Immature natural killer cell (primary cell): Measurements from ENCODE around the gene ZNF556. TPM values are rescaled to one million over a fixed set of nuclear protein-coding genes. Genes with fewer than 3 reads are reported as not detected.

Experiments
- DNase-seq, 3 donors: peaks; one replicate each; pipeline ENCODE4 v3.0.0; 2022; ENCODE audit warnings: mixed read lengths in 1 of 3
- H3K27ac Mint-ChIP-seq, 6 donors: one replicate each; pipeline ENCODE4 v1.8.0; 2020; ENCODE audit warnings: mixed read lengths in 6 of 6, mild to moderate bottlenecking in 5 of 6, inconsistent platforms in 4 of 6, moderate library complexity in 3 of 6
- H3K27me3 Mint-ChIP-seq, 3 donors: one replicate each; pipeline ENCODE4 v1.8.0; 2020 to 2021; ENCODE audit warnings: low read depth in 3 of 3, mild to moderate bottlenecking in 3 of 3, mixed read lengths in 3 of 3, moderate library complexity in 3 of 3, inconsistent platforms in 1 of 3
- H3K36me3 Mint-ChIP-seq, 3 donors: one replicate each; pipeline ENCODE4 v1.8.0; 2020; ENCODE audit warnings: mixed read lengths in 3 of 3, inconsistent platforms in 2 of 3, mild to moderate bottlenecking in 2 of 3
- H3K4me1 Mint-ChIP-seq, 2 donors: one replicate each; pipeline ENCODE4 v1.8.0; 2020; ENCODE audit warnings: inconsistent platforms in 2 of 2, mild to moderate bottlenecking in 2 of 2, mixed read lengths in 2 of 2, moderate library complexity in 1 of 2
- H3K4me3 Mint-ChIP-seq, 5 donors: one replicate each; pipeline ENCODE4 v1.8.0; 2020; ENCODE audit warnings: mild to moderate bottlenecking in 5 of 5, mixed read lengths in 5 of 5, inconsistent platforms in 3 of 5, moderate library complexity in 3 of 5
- H3K9me3 Mint-ChIP-seq, 6 donors: one replicate each; pipeline ENCODE4 v1.8.0; 2020; ENCODE audit warnings: mild to moderate bottlenecking in 6 of 6, mixed read lengths in 6 of 6, inconsistent platforms in 4 of 6, moderate library complexity in 3 of 6
- polyA plus RNA-seq, 3 donors: library from polyadenylated mRNA; unstranded; fragments of 300-500 nt; fragmentation: Illumina TruSeq; gene quantifications; one replicate each; pipeline ENCODE4 v1.2.3, GENCODE V29; 2021

The ZNF556 gene
- polyA plus RNA-seq, 3 donors from 2014 or later = not detected

- Mint-ChIP-seq H3K4me1 (peaks cover 19 to 22% of the 10 kb centered on the region in 2 donors), H3K9me3 (peaks cover 0 to 4% (median 2%) of the 10 kb centered on the region in 6 donors), H3K4me3 (peak overlapping the region; percentile 75 to 84 (median 78)), H3K27me3 (peaks cover 4 to 9% (median 9%) of the 10 kb centered on the region in 3 donors), H3K27ac (peak overlapping the region in 2 of 6 donors; percentile 19 to 61), H3K36me3 (peaks cover 0 to 7% (median 6%) of the 10 kb centered on the region in 3 donors)
- DNase-seq = no peak
These were observed 25.1 kb upstream of the ZNF556 start for GRCh38 chr19:2841855-2842574.

GRCh38 chr19:2845107-2845506 is 22.0 kb upstream of the ZNF556 start:
- H3K36me3 Mint-ChIP-seq = peaks cover 4 to 12% (median 12%) of the 10 kb centered on the region in 3 donors
- H3K4me1 Mint-ChIP-seq = peaks cover 25 to 26% of the 10 kb centered on the region in 2 donors
- no peak overlapping the region for H3K4me3 Mint-ChIP-seq
- H3K27ac Mint-ChIP-seq = no peak overlapping the region
- DNase-seq = no peak
- peaks cover 0 to 3% (median 1%) of the 10 kb centered on the region in 6 donors for H3K9me3 Mint-ChIP-seq
- H3K27me3 Mint-ChIP-seq = peaks cover 4 to 9% (median 9%) of the 10 kb centered on the region in 3 donors

- peaks cover 16 to 24% (median 23%) of the 10 kb centered on the region in 3 donors for H3K36me3 Mint-ChIP-seq
- DNase-seq = no peak
- peaks cover 26 to 27% of the 10 kb centered on the region in 2 donors for H3K4me1 Mint-ChIP-seq
- no peak overlapping the region for H3K4me3 Mint-ChIP-seq
- H3K9me3 Mint-ChIP-seq = peaks cover 0 to 12% (median 6%) of the 10 kb centered on the region in 6 donors
- peaks cover 0 to 5% (median 3%) of the 10 kb centered on the region in 3 donors for H3K27me3 Mint-ChIP-seq
- no peak overlapping the region for H3K27ac Mint-ChIP-seq
These were observed 20.8 kb upstream of the ZNF556 start for GRCh38 chr19:2846180-2846894.

- Mint-ChIP-seq H3K9me3 (peaks cover 7 to 24% (median 16%) of the 10 kb centered on the region in 6 donors), H3K27me3 (peaks cover 0 to 5% (median 0%) of the 10 kb centered on the region in 3 donors), H3K27ac (no peak overlapping the region), H3K36me3 (peaks cover 28 to 36% (median 35%) of the 10 kb centered on the region in 3 donors), H3K4me3 (no peak overlapping the region), H3K4me1 (peaks cover 19 to 20% of the 10 kb centered on the region in 2 donors)
- no peak for DNase-seq
These were observed 19.6 kb upstream of the ZNF556 start for GRCh38 chr19:2847507-2847906.

- no peak overlapping the region for H3K27ac Mint-ChIP-seq
- H3K27me3 Mint-ChIP-seq = no peaks in the 10 kb centered on the region
- peaks cover 14 to 18% of the 10 kb centered on the region in 2 donors for H3K4me1 Mint-ChIP-seq
- peaks cover 39 to 47% (median 46%) of the 10 kb centered on the region in 3 donors for H3K36me3 Mint-ChIP-seq
- H3K4me3 Mint-ChIP-seq = no peak overlapping the region
- H3K9me3 Mint-ChIP-seq = peaks cover 14 to 35% (median 27%) of the 10 kb centered on the region in 6 donors
- no peak for DNase-seq
These were observed 18.5 kb upstream of the ZNF556 start for GRCh38 chr19:2848616-2849015.

GRCh38 chr19:2850256-2850925 is 16.7 kb upstream of the ZNF556 start:
- Mint-ChIP-seq H3K9me3 (peaks cover 20 to 49% (median 40%) of the 10 kb centered on the region in 6 donors), H3K4me1 (peaks cover 14 to 18% of the 10 kb centered on the region in 2 donors), H3K27ac (peak overlapping the region in 1 of 6 donors; percentile 4), H3K27me3 (no peaks in the 10 kb centered on the region), H3K36me3 (peaks cover 46 to 56% (median 54%) of the 10 kb centered on the region in 3 donors), H3K4me3 (peak overlapping the region in 3 of 5 donors; percentile 7 to 24 (median 12))
- no peak for DNase-seq

GRCh38 chr19:2852598-2852997 is 14.5 kb upstream of the ZNF556 start:
- no peaks in the 10 kb centered on the region for H3K27me3 Mint-ChIP-seq
- no peak overlapping the region for H3K4me3 Mint-ChIP-seq
- peaks cover 51 to 64% (median 58%) of the 10 kb centered on the region in 3 donors for H3K36me3 Mint-ChIP-seq
- no peak for DNase-seq
- H3K27ac Mint-ChIP-seq = no peak overlapping the region
- H3K4me1 Mint-ChIP-seq = peaks cover 11 to 16% of the 10 kb centered on the region in 2 donors
- H3K9me3 Mint-ChIP-seq = peaks cover 22 to 60% (median 42%) of the 10 kb centered on the region in 6 donors

- Mint-ChIP-seq H3K27me3 (no peaks in the 10 kb centered on the region), H3K4me3 (no peak overlapping the region), H3K4me1 (peaks cover 11 to 16% of the 10 kb centered on the region in 2 donors), H3K36me3 (peaks cover 51 to 64% (median 58%) of the 10 kb centered on the region in 3 donors), H3K27ac (no peak overlapping the region), H3K9me3 (peaks cover 22 to 60% (median 42%) of the 10 kb centered on the region in 6 donors)
- DNase-seq = no peak
These were observed 14.0 kb upstream of the ZNF556 start for GRCh38 chr19:2853015-2853606.

- H3K27ac Mint-ChIP-seq = no peak overlapping the region
- H3K9me3 Mint-ChIP-seq = peaks cover 25 to 65% (median 44%) of the 10 kb centered on the region in 6 donors
- no peak for DNase-seq
- H3K4me1 Mint-ChIP-seq = peaks cover 9 to 14% of the 10 kb centered on the region in 2 donors
- H3K36me3 Mint-ChIP-seq = peaks cover 49 to 63% (median 55%) of the 10 kb centered on the region in 3 donors
- H3K27me3 Mint-ChIP-seq = no peaks in the 10 kb centered on the region
- H3K4me3 Mint-ChIP-seq = no peak overlapping the region
These were observed 12.3 kb upstream of the ZNF556 start for GRCh38 chr19:2854849-2855248.

- peaks cover 0 to 5% of the 10 kb centered on the region in 2 donors for H3K4me1 Mint-ChIP-seq
- H3K9me3 Mint-ChIP-seq = peaks cover 25 to 50% (median 37%) of the 10 kb centered on the region in 6 donors
- no peak for DNase-seq
- no peak overlapping the region for H3K4me3 Mint-ChIP-seq
- H3K36me3 Mint-ChIP-seq = peaks cover 33 to 45% (median 39%) of the 10 kb centered on the region in 3 donors
- peak overlapping the region in 1 of 6 donors; percentile 13 for H3K27ac Mint-ChIP-seq
- H3K27me3 Mint-ChIP-seq = no peaks in the 10 kb centered on the region
These were observed 10.6 kb upstream of the ZNF556 start for GRCh38 chr19:2856457-2857050.

- H3K4me1 Mint-ChIP-seq = peaks cover 0 to 5% of the 10 kb centered on the region in 2 donors
- H3K27me3 Mint-ChIP-seq = peaks cover 0 to 3% (median 0%) of the 10 kb centered on the region in 3 donors
- H3K27ac Mint-ChIP-seq = no peak overlapping the region
- peaks cover 10 to 22% (median 15%) of the 10 kb centered on the region in 3 donors for H3K36me3 Mint-ChIP-seq
- no peak for DNase-seq
- peaks cover 10 to 27% (median 15%) of the 10 kb centered on the region in 6 donors for H3K9me3 Mint-ChIP-seq
- no peak overlapping the region for H3K4me3 Mint-ChIP-seq
These were observed 8.3 kb upstream of the ZNF556 start for GRCh38 chr19:2858864-2859263.

GRCh38 chr19:2863816-2864215 is 3.3 kb upstream of the ZNF556 start:
- Mint-ChIP-seq H3K27me3 (peaks cover 0 to 4% (median 3%) of the 10 kb centered on the region in 3 donors), H3K36me3 (no peaks in the 10 kb centered on the region), H3K9me3 (peaks cover 0 to 4% (median 0%) of the 10 kb centered on the region in 6 donors), H3K27ac (no peak overlapping the region), H3K4me1 (no peaks in the 10 kb centered on the region), H3K4me3 (no peak overlapping the region)
- DNase-seq = no peak
